Kidney glomerular epithelial cell (primary cell): ENCODE measurements around the gene UNC13C.

ENCODE experiments used
- DNase-seq: peaks from one replicate; lab custom pipeline; 2025; lab: John Stamatoyannopoulos, UW

UNC13C gene

GRCh38 chr15:54119051-54119450, 140.8 kb downstream of the UNC13C start:
- DNase-seq: no peak

- no peak for DNase-seq
These were observed 142.8 kb downstream of the UNC13C start for GRCh38 chr15:54120949-54121463.

- DNase-seq: no peak
These were observed 149.3 kb downstream of the UNC13C start for GRCh38 chr15:54127574-54127973.

GRCh38 chr15:54131410-54131809, 153.2 kb downstream of the UNC13C start:
- DNase-seq: peak; percentile 21

- DNase-seq: no peak
These were observed 170.9 kb downstream of the UNC13C start for GRCh38 chr15:54149115-54149531.

- no peak for DNase-seq
These were observed 172.0 kb downstream of the UNC13C start for GRCh38 chr15:54150255-54150654.

- no peak for DNase-seq
These were observed 180.8 kb downstream of the UNC13C start for GRCh38 chr15:54159012-54159411.

GRCh38 chr15:54187325-54187724, 209.1 kb downstream of the UNC13C start:
- DNase-seq: no peak

- DNase-seq: no peak
These were observed 219.8 kb downstream of the UNC13C start for GRCh38 chr15:54197995-54198394.

GRCh38 chr15:54206586-54207321, 228.5 kb downstream of the UNC13C start:
- DNase-seq: no peak

- no peak for DNase-seq
These were observed 230.5 kb downstream of the UNC13C start for GRCh38 chr15:54208786-54209185.

- DNase-seq: no peak
These were observed 234.4 kb downstream of the UNC13C start for GRCh38 chr15:54212635-54213034.

GRCh38 chr15:54226455-54226854, 248.2 kb downstream of the UNC13C start:
- no peak for DNase-seq

GRCh38 chr15:54227569-54227968, 249.3 kb downstream of the UNC13C start:
- DNase-seq: no peak

- no peak for DNase-seq
These were observed 272.1 kb downstream of the UNC13C start for GRCh38 chr15:54250326-54250725.

- no peak for DNase-seq
These were observed 277.9 kb downstream of the UNC13C start for GRCh38 chr15:54256190-54256589.

- DNase-seq: no peak
These were observed 295.7 kb downstream of the UNC13C start for GRCh38 chr15:54273928-54274327.

- no peak for DNase-seq
These were observed 299.6 kb downstream of the UNC13C start for GRCh38 chr15:54277834-54278233.

- DNase-seq: no peak
These were observed 302.5 kb downstream of the UNC13C start for GRCh38 chr15:54280726-54281125.

- no peak for DNase-seq
These were observed 304.1 kb downstream of the UNC13C start for GRCh38 chr15:54282228-54282836.

- DNase-seq: no peak
These were observed 309.8 kb downstream of the UNC13C start for GRCh38 chr15:54288049-54288448.

GRCh38 chr15:54289590-54290136, 311.4 kb downstream of the UNC13C start:
- DNase-seq: no peak

GRCh38 chr15:54298396-54298795, 320.2 kb downstream of the UNC13C start:
- no peak for DNase-seq
